H7 (cell line): ENCODE results near the gene CD7. TPM values are rescaled to one million over a fixed set of nuclear protein-coding genes. Genes with fewer than 3 reads are reported as not detected.

Experiments used
- DNase-seq: peaks from one replicate; pipeline ENCODE4 v3.0.0; 2012
- H3K27me3 ChIP-seq: 2 replicates; pipeline ENCODE4 v1.6.0; 2011; ENCODE audit warnings: mild to moderate bottlenecking, low read length; ENCODE audit not compliant: control insufficient read depth, insufficient read depth
- H3K36me3 ChIP-seq: replicated peaks from 2 replicates; pipeline ENCODE4 v1.5.1; 2011; ENCODE audit warnings: low read length; ENCODE audit not compliant: control insufficient read depth, insufficient read depth
- H3K4me3 ChIP-seq: 2 replicates; pipeline ENCODE4 v1.5.1; 2011; ENCODE audit warnings: low read depth, mild to moderate bottlenecking, control low read depth, low read length, moderate library complexity; ENCODE audit not compliant: insufficient read depth
- total RNA-seq: library from RNA; depleted of rRNA; stranded (reverse); fragments of >200 nt; shearing (Covaris generic); gene quantifications from 2 replicates; pipeline ENCODE4 v1.2.3, GENCODE V29; 2014

The CD7 gene
- total RNA-seq, 1 experiment from 2014 or later, result 0.38 TPM

- Histone ChIP-seq H3K36me3 (no peaks in the 10 kb centered on the region), H3K4me3 (no peak overlapping the region), H3K27me3 (no peaks in the 10 kb centered on the region)
- peak; percentile 91 for DNase-seq
Measured at GRCh38 chr17:82315703-82316358, 1.6 kb downstream of the CD7 start.

GRCh38 chr17:82314727-82315605, 2.4 kb downstream of the CD7 start:
- Histone ChIP-seq H3K36me3 (no peaks in the 10 kb centered on the region), H3K27me3 (no peaks in the 10 kb centered on the region), H3K4me3 (no peak overlapping the region)
- no peak for DNase-seq

GRCh38 chr17:82314012-82314726, 3.2 kb downstream of the CD7 start:
- Histone ChIP-seq H3K27me3 (no peaks in the 10 kb centered on the region), H3K4me3 (no peak overlapping the region), H3K36me3 (no peaks in the 10 kb centered on the region)
- peak; percentile 60 for DNase-seq

- H3K4me3 ChIP-seq, result no peak overlapping the region
- H3K36me3 ChIP-seq, result no peaks in the 10 kb centered on the region
- peak; percentile 50 for DNase-seq
- no peaks in the 10 kb centered on the region for H3K27me3 ChIP-seq
Measured at GRCh38 chr17:82313195-82314011, 4.0 kb downstream of the CD7 start.

GRCh38 chr17:82311971-82312370, 5.4 kb downstream of the CD7 start:
- Histone ChIP-seq H3K4me3 (no peak overlapping the region), H3K36me3 (no peaks in the 10 kb centered on the region)

GRCh38 chr17:82310877-82311276, 6.5 kb downstream of the CD7 start:
- no peak for DNase-seq
- Histone ChIP-seq H3K4me3 (no peak overlapping the region), H3K27me3 (no peaks in the 10 kb centered on the region), H3K36me3 (no peaks in the 10 kb centered on the region)

More at GRCh38 chr17:82311971-82312370, 5.4 kb downstream of the CD7 start:
- DNase-seq, result no peak
- H3K27me3 ChIP-seq, result no peaks in the 10 kb centered on the region

GRCh38 chr17:82309656-82310570, 7.5 kb downstream of the CD7 start:
- no peak overlapping the region for H3K4me3 ChIP-seq
- no peaks in the 10 kb centered on the region for H3K36me3 ChIP-seq
- H3K27me3 ChIP-seq, result no peaks in the 10 kb centered on the region
- no peak for DNase-seq

- H3K27me3 ChIP-seq, result no peaks in the 10 kb centered on the region
Measured at GRCh38 chr17:82305727-82306300, 11.6 kb downstream of the CD7 start.

GRCh38 chr17:82304826-82305726, 12.3 kb downstream of the CD7 start:
- peak; percentile 74 for DNase-seq
- Histone ChIP-seq H3K36me3 (no peaks in the 10 kb centered on the region), H3K27me3 (no peaks in the 10 kb centered on the region), H3K4me3 (no peak overlapping the region)

More at GRCh38 chr17:82305727-82306300, 11.6 kb downstream of the CD7 start:
- DNase-seq, result peak; percentile 47
- H3K36me3 ChIP-seq, result no peaks in the 10 kb centered on the region
- no peak overlapping the region for H3K4me3 ChIP-seq

GRCh38 chr17:82303944-82304808, 13.2 kb downstream of the CD7 start:
- DNase-seq, result peak; percentile 73

GRCh38 chr17:82302991-82303943, 14.1 kb downstream of the CD7 start:
- no peak overlapping the region for H3K4me3 ChIP-seq
- DNase-seq, result peak; percentile 67
- H3K36me3 ChIP-seq, result no peaks in the 10 kb centered on the region
- no peaks in the 10 kb centered on the region for H3K27me3 ChIP-seq

More at GRCh38 chr17:82303944-82304808, 13.2 kb downstream of the CD7 start:
- no peak overlapping the region for H3K4me3 ChIP-seq
- no peaks in the 10 kb centered on the region for H3K36me3 ChIP-seq
- no peaks in the 10 kb centered on the region for H3K27me3 ChIP-seq
